Measurements from ENCODE around the gene NUP50.

Gene NUP50

DNA sequence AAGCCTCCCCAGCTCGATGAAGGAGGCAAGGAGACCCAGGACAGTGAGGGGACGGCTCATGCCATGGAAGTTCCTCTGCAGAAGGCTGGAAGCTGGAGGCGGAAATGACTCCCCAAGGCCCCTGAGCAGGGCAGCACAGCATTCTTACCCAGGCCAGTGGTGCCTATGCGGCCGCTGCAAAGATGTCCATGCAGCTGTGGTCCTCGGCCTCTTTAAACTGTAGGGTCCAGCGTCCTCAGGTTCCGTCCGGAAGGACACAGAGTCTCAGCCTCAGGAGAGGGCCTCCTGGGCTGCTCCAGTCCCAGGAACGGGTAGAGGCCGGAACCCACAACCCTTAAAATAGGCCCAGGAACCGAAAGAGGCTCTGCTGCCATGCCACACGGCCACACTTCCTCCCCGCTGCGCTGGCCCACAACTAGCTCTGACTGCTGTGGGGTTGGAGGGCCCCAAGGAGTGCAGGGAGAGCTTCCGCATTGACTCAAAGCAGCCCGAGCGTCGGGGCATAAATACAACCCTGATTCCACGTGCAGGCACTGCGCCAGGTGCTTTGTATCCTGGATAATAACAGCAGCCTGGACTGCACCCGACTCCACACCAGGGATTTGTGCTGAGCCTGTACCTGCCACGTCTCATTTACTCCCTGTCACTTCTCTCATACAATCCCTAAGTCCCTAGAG lies 71.5 kb downstream of the NUP50 start:
- H3K4me3 ChIP-seq (ENCODE audit: low read depth, low read length): no peak overlapping the region

GRCh38 chr22:45235851-45236342 lies 72.2 kb downstream of the NUP50 start:
- H3K27ac ChIP-seq: no peak overlapping the region
- TF ChIP-seq, protein P1, sequence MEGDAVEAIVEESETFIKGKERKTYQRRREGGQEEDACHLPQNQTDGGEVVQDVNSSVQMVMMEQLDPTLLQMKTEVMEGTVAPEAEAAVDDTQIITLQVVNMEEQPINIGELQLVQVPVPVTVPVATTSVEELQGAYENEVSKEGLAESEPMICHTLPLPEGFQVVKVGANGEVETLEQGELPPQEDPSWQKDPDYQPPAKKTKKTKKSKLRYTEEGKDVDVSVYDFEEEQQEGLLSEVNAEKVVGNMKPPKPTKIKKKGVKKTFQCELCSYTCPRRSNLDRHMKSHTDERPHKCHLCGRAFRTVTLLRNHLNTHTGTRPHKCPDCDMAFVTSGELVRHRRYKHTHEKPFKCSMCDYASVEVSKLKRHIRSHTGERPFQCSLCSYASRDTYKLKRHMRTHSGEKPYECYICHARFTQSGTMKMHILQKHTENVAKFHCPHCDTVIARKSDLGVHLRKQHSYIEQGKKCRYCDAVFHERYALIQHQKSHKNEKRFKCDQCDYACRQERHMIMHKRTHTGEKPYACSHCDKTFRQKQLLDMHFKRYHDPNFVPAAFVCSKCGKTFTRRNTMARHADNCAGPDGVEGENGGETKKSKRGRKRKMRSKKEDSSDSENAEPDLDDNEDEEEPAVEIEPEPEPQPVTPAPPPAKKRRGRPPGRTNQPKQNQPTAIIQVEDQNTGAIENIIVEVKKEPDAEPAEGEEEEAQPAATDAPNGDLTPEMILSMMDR (IDR thresholded peaks at IDR 0.05; ENCODE audit: low read depth, low read length): no peak
- no peak overlapping the region for H3K4me3 ChIP-seq (ENCODE audit: low read depth, low read length)

More for the DNA sequence above, 71.5 kb downstream of the NUP50 start:
- Histone ChIP-seq H3K27me3 (ENCODE audit: insufficient read depth, low read depth, severe bottlenecking) (no peaks in the 10 kb centered on the region), H3K9me3 (ENCODE audit: severe bottlenecking) (no peaks in the 10 kb centered on the region), H3K36me3 (no peaks in the 10 kb centered on the region; the same call in 1 of the 2 replicates), H3K27ac (no peak overlapping the region)
- no peak for DNase-seq
- TF ChIP-seq, protein P1 (IDR thresholded peaks at IDR 0.05; ENCODE audit: low read depth, low read length): no peak

GRCh38 chr22:45237065-45237990 lies 73.6 kb downstream of the NUP50 start:
- Histone ChIP-seq H3K27ac (no peak overlapping the region), H3K4me3 (ENCODE audit: low read depth, low read length) (no peak overlapping the region), H3K9me3 (ENCODE audit: severe bottlenecking) (no peaks in the 10 kb centered on the region), H3K27me3 (ENCODE audit: insufficient read depth, low read depth, severe bottlenecking) (no peaks in the 10 kb centered on the region), H3K36me3 (no peaks in the 10 kb centered on the region; the same call in 1 of the 2 replicates)
- DNase-seq: no peak
- TF ChIP-seq, protein P1 (IDR thresholded peaks at IDR 0.05; ENCODE audit: low read depth, low read length): no peak

More at GRCh38 chr22:45235851-45236342, 72.2 kb downstream of the NUP50 start:
- Histone ChIP-seq H3K27me3 (ENCODE audit: insufficient read depth, low read depth, severe bottlenecking) (no peaks in the 10 kb centered on the region), H3K9me3 (ENCODE audit: severe bottlenecking) (no peaks in the 10 kb centered on the region), H3K36me3 (no peaks in the 10 kb centered on the region; the same call in 1 of the 2 replicates)
- DNase-seq: no peak

Measured in WERI-Rb-1 (cell line).